ENCODE measurements around the gene SMIM20. TPM values are rescaled to one million over a fixed set of nuclear protein-coding genes. Genes with fewer than 3 reads are reported as not detected.

The SMIM20 gene
- polyA plus RNA-seq, 1 donor from 2014 or later: 19.1 TPM

DNA sequence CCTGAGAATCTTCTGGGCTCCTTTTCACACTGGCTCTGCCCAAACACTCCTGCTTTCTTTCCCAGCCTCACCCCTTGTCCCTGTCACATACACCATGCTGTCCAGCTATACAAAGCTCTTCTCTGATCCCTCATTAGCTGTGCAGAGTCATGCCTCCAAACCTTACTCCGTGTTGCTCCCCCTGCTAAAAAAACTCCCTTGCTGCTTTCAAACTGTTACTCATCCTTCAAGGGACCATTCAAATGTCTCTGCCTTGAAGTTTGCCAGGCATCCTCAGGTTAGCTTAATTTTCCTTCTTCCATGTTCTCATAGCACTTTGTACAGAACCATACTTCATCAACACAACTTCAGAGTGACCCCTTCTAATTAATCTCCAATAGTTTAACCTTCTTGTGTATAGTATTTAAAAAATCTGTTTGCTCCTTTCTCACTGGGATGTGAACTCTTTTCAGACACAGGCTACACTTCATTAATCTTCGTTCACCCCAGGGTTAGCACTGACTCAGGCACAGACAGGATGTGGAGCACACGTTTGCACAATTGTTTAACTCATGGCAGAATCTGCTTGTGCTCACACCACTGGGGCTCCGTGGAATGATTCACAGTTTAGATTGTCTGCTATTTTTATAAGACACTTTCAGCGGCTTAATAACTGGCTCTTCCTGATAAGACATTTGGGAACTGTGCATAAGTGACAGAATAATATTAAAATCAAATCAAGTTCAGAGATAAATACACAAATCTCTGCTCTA is 29.8 kb upstream of the SMIM20 start:
- H3K27ac ChIP-seq (ENCODE audit: low read length): no peak overlapping the region
- H3K9me2 ChIP-seq (ENCODE audit: insufficient read depth, low read length): no peaks in the 10 kb centered on the region
- H3K27me3 ChIP-seq (ENCODE audit: insufficient read depth, low read depth, low read length): no peaks in the 10 kb centered on the region
- H3K9me3 ChIP-seq (ENCODE audit: low read length): no peaks in the 10 kb centered on the region
- no peaks in the 10 kb centered on the region for H3K79me2 ChIP-seq (replicated peaks; ENCODE audit: insufficient read depth, low read length)
- H3K4me3 ChIP-seq (ENCODE audit: low read length): no peak overlapping the region
- H3K9ac ChIP-seq (ENCODE audit: low read length): no peak overlapping the region
- no peak overlapping the region for H2AFZ ChIP-seq (ENCODE audit: low read depth, low read length)
- no peak overlapping the region for H3K4me2 ChIP-seq (ENCODE audit: low read length)
- no peaks in the 10 kb centered on the region for H3K36me3 ChIP-seq (ENCODE audit: insufficient read depth, low read length)
- H4K20me1 ChIP-seq (ENCODE audit: insufficient read depth): no peaks in the 10 kb centered on the region
- no peak for TF ChIP-seq POLR2AphosphoS5 (IDR thresholded peaks at IDR 0.05)
- TF ChIP-seq, protein P1, sequence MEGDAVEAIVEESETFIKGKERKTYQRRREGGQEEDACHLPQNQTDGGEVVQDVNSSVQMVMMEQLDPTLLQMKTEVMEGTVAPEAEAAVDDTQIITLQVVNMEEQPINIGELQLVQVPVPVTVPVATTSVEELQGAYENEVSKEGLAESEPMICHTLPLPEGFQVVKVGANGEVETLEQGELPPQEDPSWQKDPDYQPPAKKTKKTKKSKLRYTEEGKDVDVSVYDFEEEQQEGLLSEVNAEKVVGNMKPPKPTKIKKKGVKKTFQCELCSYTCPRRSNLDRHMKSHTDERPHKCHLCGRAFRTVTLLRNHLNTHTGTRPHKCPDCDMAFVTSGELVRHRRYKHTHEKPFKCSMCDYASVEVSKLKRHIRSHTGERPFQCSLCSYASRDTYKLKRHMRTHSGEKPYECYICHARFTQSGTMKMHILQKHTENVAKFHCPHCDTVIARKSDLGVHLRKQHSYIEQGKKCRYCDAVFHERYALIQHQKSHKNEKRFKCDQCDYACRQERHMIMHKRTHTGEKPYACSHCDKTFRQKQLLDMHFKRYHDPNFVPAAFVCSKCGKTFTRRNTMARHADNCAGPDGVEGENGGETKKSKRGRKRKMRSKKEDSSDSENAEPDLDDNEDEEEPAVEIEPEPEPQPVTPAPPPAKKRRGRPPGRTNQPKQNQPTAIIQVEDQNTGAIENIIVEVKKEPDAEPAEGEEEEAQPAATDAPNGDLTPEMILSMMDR (IDR thresholded peaks at IDR 0.05; ENCODE audit: poor library complexity, severe bottlenecking): no peak
- TF ChIP-seq, protein P2, sequence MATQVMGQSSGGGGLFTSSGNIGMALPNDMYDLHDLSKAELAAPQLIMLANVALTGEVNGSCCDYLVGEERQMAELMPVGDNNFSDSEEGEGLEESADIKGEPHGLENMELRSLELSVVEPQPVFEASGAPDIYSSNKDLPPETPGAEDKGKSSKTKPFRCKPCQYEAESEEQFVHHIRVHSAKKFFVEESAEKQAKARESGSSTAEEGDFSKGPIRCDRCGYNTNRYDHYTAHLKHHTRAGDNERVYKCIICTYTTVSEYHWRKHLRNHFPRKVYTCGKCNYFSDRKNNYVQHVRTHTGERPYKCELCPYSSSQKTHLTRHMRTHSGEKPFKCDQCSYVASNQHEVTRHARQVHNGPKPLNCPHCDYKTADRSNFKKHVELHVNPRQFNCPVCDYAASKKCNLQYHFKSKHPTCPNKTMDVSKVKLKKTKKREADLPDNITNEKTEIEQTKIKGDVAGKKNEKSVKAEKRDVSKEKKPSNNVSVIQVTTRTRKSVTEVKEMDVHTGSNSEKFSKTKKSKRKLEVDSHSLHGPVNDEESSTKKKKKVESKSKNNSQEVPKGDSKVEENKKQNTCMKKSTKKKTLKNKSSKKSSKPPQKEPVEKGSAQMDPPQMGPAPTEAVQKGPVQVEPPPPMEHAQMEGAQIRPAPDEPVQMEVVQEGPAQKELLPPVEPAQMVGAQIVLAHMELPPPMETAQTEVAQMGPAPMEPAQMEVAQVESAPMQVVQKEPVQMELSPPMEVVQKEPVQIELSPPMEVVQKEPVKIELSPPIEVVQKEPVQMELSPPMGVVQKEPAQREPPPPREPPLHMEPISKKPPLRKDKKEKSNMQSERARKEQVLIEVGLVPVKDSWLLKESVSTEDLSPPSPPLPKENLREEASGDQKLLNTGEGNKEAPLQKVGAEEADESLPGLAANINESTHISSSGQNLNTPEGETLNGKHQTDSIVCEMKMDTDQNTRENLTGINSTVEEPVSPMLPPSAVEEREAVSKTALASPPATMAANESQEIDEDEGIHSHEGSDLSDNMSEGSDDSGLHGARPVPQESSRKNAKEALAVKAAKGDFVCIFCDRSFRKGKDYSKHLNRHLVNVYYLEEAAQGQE (IDR thresholded peaks at IDR 0.05; ENCODE audit: borderline replicate concordance): no peak
- no peak for TF ChIP-seq EZH2 (IDR thresholded peaks at IDR 0.05; ENCODE audit: borderline replicate concordance, insufficient read depth, low read length, poor library complexity, severe bottlenecking)
- no peak for TF ChIP-seq MXI1 (conservative IDR thresholded peaks at IDR 0.05; ENCODE audit: poor library complexity, severe bottlenecking)
- TF ChIP-seq SMC3 (conservative IDR thresholded peaks at IDR 0.05; ENCODE audit: poor library complexity): no peak
- no peaks in the 10 kb centered on the region for H3F3A ChIP-seq (ENCODE audit: insufficient read depth, low read length, poor library complexity, severe bottlenecking)

DNA sequence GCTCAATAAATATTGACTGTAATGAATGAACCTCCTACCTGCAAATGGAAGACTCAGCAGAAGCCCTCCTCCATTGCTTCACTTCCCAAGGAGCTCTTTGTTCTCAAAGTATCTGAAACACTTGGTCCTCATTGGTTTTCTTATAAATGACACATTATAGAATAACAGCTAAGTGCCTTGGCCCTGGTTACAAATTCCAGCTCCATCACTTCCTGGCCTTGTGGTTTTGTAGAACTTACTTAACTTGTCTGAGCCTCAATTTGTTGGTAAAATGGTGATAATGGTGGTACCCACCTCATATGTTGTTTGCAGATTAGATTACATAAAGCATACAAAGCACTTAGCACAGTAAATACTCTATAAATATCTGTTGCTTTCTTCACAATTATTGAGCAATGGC is 25.2 kb upstream of the SMIM20 start:
- no peak for TF ChIP-seq EP300 (conservative IDR thresholded peaks at IDR 0.05; ENCODE audit: poor library complexity, severe bottlenecking)
- TF ChIP-seq TAF1 (IDR thresholded peaks at IDR 0.05; ENCODE audit: low read depth): no peak
- TF ChIP-seq POLR2AphosphoS5 (IDR thresholded peaks at IDR 0.05): no peak
- TF ChIP-seq, protein P2 (IDR thresholded peaks at IDR 0.05; ENCODE audit: borderline replicate concordance): no peak
- TF ChIP-seq, protein P1 (IDR thresholded peaks at IDR 0.05; ENCODE audit: poor library complexity, severe bottlenecking): no peak
- no peak for TF ChIP-seq MXI1 (conservative IDR thresholded peaks at IDR 0.05; ENCODE audit: poor library complexity, severe bottlenecking)
- no peak for TF ChIP-seq SMC3 (conservative IDR thresholded peaks at IDR 0.05; ENCODE audit: poor library complexity)
- Histone ChIP-seq H3K9me3 (ENCODE audit: low read length) (no peaks in the 10 kb centered on the region), H3K79me2 (replicated peaks; ENCODE audit: insufficient read depth, low read length) (no peaks in the 10 kb centered on the region), H3K9ac (ENCODE audit: low read length) (no peak overlapping the region), H2AFZ (ENCODE audit: low read depth, low read length) (no peak overlapping the region), H3K4me3 (ENCODE audit: low read length) (no peak overlapping the region), H3K4me2 (ENCODE audit: low read length) (no peak overlapping the region), H3K27ac (ENCODE audit: low read length) (no peak overlapping the region), H3K36me3 (ENCODE audit: insufficient read depth, low read length) (no peaks in the 10 kb centered on the region), H3K9me2 (ENCODE audit: insufficient read depth, low read length) (no peaks in the 10 kb centered on the region), H3K27me3 (ENCODE audit: insufficient read depth, low read depth, low read length) (no peaks in the 10 kb centered on the region), H4K20me1 (ENCODE audit: insufficient read depth) (no peaks in the 10 kb centered on the region), H3F3A (ENCODE audit: insufficient read depth, low read length, poor library complexity, severe bottlenecking) (no peaks in the 10 kb centered on the region)
